HG02885 (cell line): ENCODE results near the gene ARSI.

Experiments used
- ATAC-seq: cut with Tn5 transposase; IDR thresholded peaks from one replicate; pipeline ENCODE4 v1.9.1; 2021; ENCODE audit warnings: mild to moderate bottlenecking; ENCODE audit not compliant: unreplicated experiment, poor library complexity

The ARSI gene

GRCh38 chr5:150309886-150310239 lies 7.2 kb upstream of the ARSI start:
- no peak for ATAC-seq

- ATAC-seq = no peak
Measured at GRCh38 chr5:150309101-150309885, 6.6 kb upstream of the ARSI start.

- no peak for ATAC-seq
Measured at GRCh38 chr5:150307617-150308426, 5.1 kb upstream of the ARSI start.

GRCh38 chr5:150306775-150307174 lies 4.1 kb upstream of the ARSI start:
- ATAC-seq = no peak

- no peak for ATAC-seq
Measured at GRCh38 chr5:150305557-150305956, 2.9 kb upstream of the ARSI start.

- ATAC-seq = no peak
Measured at GRCh38 chr5:150305095-150305494, 2.4 kb upstream of the ARSI start.

GRCh38 chr5:150304481-150305081 lies 1.9 kb upstream of the ARSI start:
- ATAC-seq = no peak

- ATAC-seq = no peak
Measured at GRCh38 chr5:150303660-150304386, 1.1 kb upstream of the ARSI start.

- no peak for ATAC-seq
Measured at GRCh38 chr5:150303070-150303615, 438 bp upstream of the ARSI start.

- ATAC-seq = no peak
Measured at GRCh38 chr5:150301901-150302300, 804 bp downstream of the ARSI start.

- ATAC-seq = no peak
Measured at GRCh38 chr5:150301170-150301505, 1.6 kb downstream of the ARSI start.

GRCh38 chr5:150300496-150301169 lies 2.1 kb downstream of the ARSI start:
- no peak for ATAC-seq

- no peak for ATAC-seq
Measured at GRCh38 chr5:150299571-150300327, 3.0 kb downstream of the ARSI start.

GRCh38 chr5:150298701-150299451 lies 3.8 kb downstream of the ARSI start:
- ATAC-seq = no peak

- no peak for ATAC-seq
Measured at GRCh38 chr5:150297934-150298595, 4.6 kb downstream of the ARSI start.

GRCh38 chr5:150297236-150297890 lies 5.3 kb downstream of the ARSI start:
- ATAC-seq = no peak

GRCh38 chr5:150296496-150296895 lies 6.2 kb downstream of the ARSI start:
- ATAC-seq = no peak
